ENCODE data around the gene KCNH1. TPM values are rescaled to one million over a fixed set of nuclear protein-coding genes. Genes with fewer than 3 reads are reported as not detected.
A peak's percentile ranks its signal among the peaks of the same experiment; 100 is the strongest.
"Not testable (repeated sequence)": the region's sequence is repeated elsewhere in the genome, so short reads cannot be mapped to it uniquely, and the experiment has no call there.

The KCNH1 gene
- total RNA-seq, 2 experiments from 2014 or later: not detected

- H3K36me3 Mint-ChIP-seq (ENCODE audit: low read depth): no peaks in the 10 kb centered on the region
- H3K27ac Mint-ChIP-seq: no peak overlapping the region
- ATAC-seq (no peak), DNase-seq (no peak)
- H3K9me3 Mint-ChIP-seq (ENCODE audit: low read depth): no peaks in the 10 kb centered on the region
- no peak overlapping the region for H3K4me3 Mint-ChIP-seq
- intact Hi-C loops (cut with DNase I, micrococcal nuclease): no loop called here
- ChIA-PET CTCF (no interaction called here), POLR2A (no interaction called here)
- H3K4me1 Mint-ChIP-seq: no peaks in the 10 kb centered on the region
- peaks cover 6% of the 10 kb centered on the region for H3K27me3 Mint-ChIP-seq
Measured at GRCh38 chr1:211099393-211099792, 34.6 kb downstream of the KCNH1 start.

- POLR2A ChIA-PET: no interaction called here
- no peak overlapping the region for H3K27ac Mint-ChIP-seq
- no peak overlapping the region for H3K4me3 Mint-ChIP-seq
- no peaks in the 10 kb centered on the region for H3K9me3 Mint-ChIP-seq (ENCODE audit: low read depth)
- ATAC-seq (no peak), DNase-seq (no peak)
- H3K27me3 Mint-ChIP-seq: peaks cover 9% of the 10 kb centered on the region
- intact Hi-C loops (cut with DNase I, micrococcal nuclease): no loop called here
- no peaks in the 10 kb centered on the region for H3K36me3 Mint-ChIP-seq (ENCODE audit: low read depth)
- CTCF ChIA-PET: no interaction called here
- H3K4me1 Mint-ChIP-seq: no peaks in the 10 kb centered on the region
Measured at GRCh38 chr1:211095381-211095780, 38.6 kb downstream of the KCNH1 start.

- intact Hi-C loops (cut with DNase I, micrococcal nuclease): no loop called here
- no peaks in the 10 kb centered on the region for H3K36me3 Mint-ChIP-seq (ENCODE audit: low read depth)
- no peak for ATAC-seq
- H3K9me3 Mint-ChIP-seq (ENCODE audit: low read depth): no peaks in the 10 kb centered on the region
- peaks cover 9% of the 10 kb centered on the region for H3K27me3 Mint-ChIP-seq
- H3K4me3 Mint-ChIP-seq: no peak overlapping the region
- ChIA-PET CTCF (interaction anchor here (0.8 kb wide), 1 partner anchor 646 kb away, joined by 3 read pairs; no protein-coding TSS in a partner anchor), POLR2A (no interaction called here)
- DNase-seq: no peak
- no peaks in the 10 kb centered on the region for H3K4me1 Mint-ChIP-seq
- no peak overlapping the region for H3K27ac Mint-ChIP-seq
Measured at GRCh38 chr1:211092955-211093354, 41.0 kb downstream of the KCNH1 start.

GRCh38 chr1:211091867-211092266 is 42.1 kb downstream of the KCNH1 start:
- ATAC-seq (no peak), DNase-seq (no peak)
- Mint-ChIP-seq H3K27me3 (peaks cover 9% of the 10 kb centered on the region), H3K27ac (no peak overlapping the region), H3K4me3 (no peak overlapping the region), H3K36me3 (ENCODE audit: low read depth) (no peaks in the 10 kb centered on the region), H3K4me1 (no peaks in the 10 kb centered on the region), H3K9me3 (ENCODE audit: low read depth) (no peaks in the 10 kb centered on the region)
- intact Hi-C loops (cut with DNase I, micrococcal nuclease): no loop called here
- CTCF ChIA-PET: no interaction called here
- POLR2A ChIA-PET: interaction anchor here (0.5 kb wide), 1 partner anchor 44 kb away, joined by 3 read pairs; no protein-coding TSS in a partner anchor

GRCh38 chr1:211089536-211089935 is 44.4 kb downstream of the KCNH1 start:
- H3K27me3 Mint-ChIP-seq: peaks cover 9% of the 10 kb centered on the region
- no peak overlapping the region for H3K27ac Mint-ChIP-seq
- H3K4me1 Mint-ChIP-seq: no peaks in the 10 kb centered on the region
- ATAC-seq (no peak), DNase-seq (no peak)
- intact Hi-C loops (cut with DNase I, micrococcal nuclease): no loop called here
- CTCF ChIA-PET: no interaction called here
- no peak overlapping the region for H3K4me3 Mint-ChIP-seq
- POLR2A ChIA-PET: no interaction called here
- no peaks in the 10 kb centered on the region for H3K9me3 Mint-ChIP-seq (ENCODE audit: low read depth)
- no peaks in the 10 kb centered on the region for H3K36me3 Mint-ChIP-seq (ENCODE audit: low read depth)

GRCh38 chr1:211088156-211088555 is 45.8 kb downstream of the KCNH1 start:
- ATAC-seq (no peak), DNase-seq (no peak)
- Mint-ChIP-seq H3K4me1 (no peaks in the 10 kb centered on the region), H3K9me3 (ENCODE audit: low read depth) (no peaks in the 10 kb centered on the region), H3K27ac (no peak overlapping the region), H3K4me3 (no peak overlapping the region), H3K27me3 (peaks cover 7% of the 10 kb centered on the region), H3K36me3 (ENCODE audit: low read depth) (no peaks in the 10 kb centered on the region)
- ChIA-PET CTCF (no interaction called here), POLR2A (no interaction called here)
- intact Hi-C loops (cut with DNase I, micrococcal nuclease): no loop called here

- Mint-ChIP-seq H3K27me3 (peaks cover 4% of the 10 kb centered on the region), H3K4me3 (no peak overlapping the region), H3K9me3 (ENCODE audit: low read depth) (no peaks in the 10 kb centered on the region), H3K36me3 (ENCODE audit: low read depth) (no peaks in the 10 kb centered on the region), H3K27ac (no peak overlapping the region), H3K4me1 (no peaks in the 10 kb centered on the region)
- POLR2A ChIA-PET: no interaction called here
- intact Hi-C loops (cut with DNase I, micrococcal nuclease): no loop called here
- DNase-seq (no peak), ATAC-seq (no peak)
- CTCF ChIA-PET: no interaction called here
Measured at GRCh38 chr1:211082824-211083223, 51.1 kb downstream of the KCNH1 start.

GRCh38 chr1:211081447-211081846 is 52.5 kb downstream of the KCNH1 start:
- DNase-seq; H3K4me1 Mint-ChIP-seq; H3K4me3 Mint-ChIP-seq; CTCF ChIA-PET; H3K9me3 Mint-ChIP-seq (ENCODE audit: low read depth); intact Hi-C loops (cut with DNase I, micrococcal nuclease); ATAC-seq; H3K27ac Mint-ChIP-seq; H3K27me3 Mint-ChIP-seq; POLR2A ChIA-PET; H3K36me3 Mint-ChIP-seq (ENCODE audit: low read depth): not testable (repeated sequence)

GRCh38 chr1:211068976-211069375 is 65.0 kb downstream of the KCNH1 start:
- Mint-ChIP-seq H3K4me3 (no peak overlapping the region), H3K27me3 (peaks cover 6% of the 10 kb centered on the region), H3K36me3 (ENCODE audit: low read depth) (no peaks in the 10 kb centered on the region), H3K27ac (no peak overlapping the region), H3K9me3 (ENCODE audit: low read depth) (no peaks in the 10 kb centered on the region), H3K4me1 (no peaks in the 10 kb centered on the region)
- ATAC-seq (no peak), DNase-seq (no peak)
- intact Hi-C loops (cut with DNase I, micrococcal nuclease): no loop called here
- POLR2A ChIA-PET: no interaction called here
- CTCF ChIA-PET: no interaction called here

GRCh38 chr1:211066781-211067384 is 67.1 kb downstream of the KCNH1 start:
- Mint-ChIP-seq H3K36me3 (ENCODE audit: low read depth) (no peaks in the 10 kb centered on the region), H3K27me3 (peaks cover 11% of the 10 kb centered on the region), H3K9me3 (ENCODE audit: low read depth) (no peaks in the 10 kb centered on the region), H3K4me1 (no peaks in the 10 kb centered on the region), H3K27ac (no peak overlapping the region), H3K4me3 (no peak overlapping the region)
- ATAC-seq: no peak
- DNase-seq: no peak
- intact Hi-C loops (cut with DNase I, micrococcal nuclease): no loop called here
- ChIA-PET CTCF (no interaction called here), POLR2A (no interaction called here)

GRCh38 chr1:211041838-211042237 is 92.1 kb downstream of the KCNH1 start:
- POLR2A ChIA-PET; CTCF ChIA-PET; H3K36me3 Mint-ChIP-seq (ENCODE audit: low read depth); H3K4me3 Mint-ChIP-seq; ATAC-seq; H3K9me3 Mint-ChIP-seq (ENCODE audit: low read depth); H3K27ac Mint-ChIP-seq; intact Hi-C loops (cut with DNase I, micrococcal nuclease); H3K4me1 Mint-ChIP-seq; DNase-seq: not testable (repeated sequence)
- peaks cover 20% of the 10 kb centered on the region for H3K27me3 Mint-ChIP-seq

GRCh38 chr1:211037095-211037494 is 96.9 kb downstream of the KCNH1 start:
- DNase-seq (peak; percentile 43), ATAC-seq (peak; percentile 80)
- Mint-ChIP-seq H3K9me3 (ENCODE audit: low read depth) (no peaks in the 10 kb centered on the region), H3K27me3 (peaks cover 12% of the 10 kb centered on the region), H3K4me3 (no peak overlapping the region), H3K36me3 (ENCODE audit: low read depth) (no peaks in the 10 kb centered on the region), H3K4me1 (no peaks in the 10 kb centered on the region), H3K27ac (no peak overlapping the region)
- POLR2A ChIA-PET: no interaction called here
- intact Hi-C loops (cut with DNase I, micrococcal nuclease): no loop called here
- CTCF ChIA-PET: no interaction called here
